Fibroblast of villous mesenchyme (primary cell): ENCODE measurements around the gene HCFC1R1. TPM values are rescaled to one million over a fixed set of nuclear protein-coding genes. Genes with fewer than 3 reads are reported as not detected.

Experiments used
- DNase-seq: peaks from one replicate; pipeline ENCODE4 v3.0.0-alpha.2; 2010; ENCODE audit warnings: low read depth
- H3K4me3 ChIP-seq: 2 replicates; pipeline ENCODE4 v1.5.1; 2011; ENCODE audit warnings: low read depth, mild to moderate bottlenecking, low read length
- CTCF ChIP-seq: IDR thresholded peaks from 2 replicates; pipeline ENCODE4 v1.5.1; 2012; ENCODE audit warnings: low read depth, mild to moderate bottlenecking, low read length; ENCODE audit not compliant: insufficient read depth
- total RNA-seq: library from RNA; depleted of rRNA; stranded (reverse); fragments of >200 nt; gene quantifications from 2 replicates; pipeline ENCODE4 v1.2.3, GENCODE V29; 2012

Gene HCFC1R1
- total RNA-seq, 1 donor: 28.1 TPM

GRCh38 chr16:3025032-3026002, 1.6 kb upstream of the HCFC1R1 start:
- no peak overlapping the region for H3K4me3 ChIP-seq
- no peak for DNase-seq
- TF ChIP-seq CTCF: no peak

GRCh38 chr16:3023415-3023668, 400 bp downstream of the HCFC1R1 start:
- no peak for TF ChIP-seq CTCF
- DNase-seq: no peak

GRCh38 chr16:3022684-3023414, 893 bp downstream of the HCFC1R1 start:
- DNase-seq: peak; percentile 8
- no peak for TF ChIP-seq CTCF
- H3K4me3 ChIP-seq: peak overlapping the region; percentile 88

More at GRCh38 chr16:3023415-3023668, 400 bp downstream of the HCFC1R1 start:
- H3K4me3 ChIP-seq: peak overlapping the region; percentile 88

- no peak for TF ChIP-seq CTCF
- peak overlapping the region; percentile 88 for H3K4me3 ChIP-seq
- peak; percentile 93 for DNase-seq
Observed at GRCh38 chr16:3022208-3022683, 1.5 kb downstream of the HCFC1R1 start.

GRCh38 chr16:3021449-3022207, 2.1 kb downstream of the HCFC1R1 start:
- DNase-seq: peak; percentile 80
- TF ChIP-seq CTCF: peak; percentile 39
- H3K4me3 ChIP-seq: peak overlapping the region; percentile 70

- DNase-seq: peak; percentile 82
- no peak for TF ChIP-seq CTCF
- peak overlapping the region; percentile 70 for H3K4me3 ChIP-seq
Observed at GRCh38 chr16:3020604-3021448, 2.9 kb downstream of the HCFC1R1 start.
